HG03064 (cell line): Measurements from ENCODE around the gene PLCL1.
"Not testable (repeated sequence)": the region's sequence is repeated elsewhere in the genome, so short reads cannot be mapped to it uniquely, and the experiment has no call there.

Source experiments
- ATAC-seq: cut with Tn5 transposase; IDR thresholded peaks from one replicate; pipeline ENCODE4 v1.9.1; 2021; ENCODE audit warnings: low read depth; ENCODE audit not compliant: unreplicated experiment

Gene PLCL1

DNA sequence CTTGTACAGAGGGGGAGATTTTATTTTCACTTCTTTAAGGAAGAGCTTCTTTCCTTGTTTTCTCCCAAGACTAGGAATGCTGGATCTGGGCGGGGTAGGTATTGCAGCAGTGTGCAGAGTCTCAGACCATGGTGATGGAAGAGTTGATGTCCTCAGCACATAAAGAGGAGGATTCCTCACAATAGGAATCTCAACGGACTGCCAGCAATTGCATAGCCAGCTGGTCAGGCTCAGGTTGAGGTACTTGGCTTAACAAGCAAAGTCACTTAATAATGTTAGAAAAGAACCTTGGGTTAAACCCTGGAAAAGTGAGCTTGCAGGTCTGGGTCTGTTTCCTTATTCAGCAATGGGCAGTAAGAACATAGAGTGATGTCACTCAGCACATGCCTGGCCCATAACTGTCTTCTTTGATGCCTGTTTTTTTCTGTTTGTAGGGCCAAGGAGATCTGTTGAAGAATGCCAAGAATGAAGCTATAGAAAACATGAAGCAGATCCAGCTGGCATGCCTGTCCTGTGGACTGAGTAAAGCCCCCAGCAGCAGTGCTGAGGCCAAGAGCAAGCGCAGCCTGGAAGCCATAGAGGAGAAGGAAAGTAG lies 342.1 kb downstream of the PLCL1 start:
- ATAC-seq: no peak

DNA sequence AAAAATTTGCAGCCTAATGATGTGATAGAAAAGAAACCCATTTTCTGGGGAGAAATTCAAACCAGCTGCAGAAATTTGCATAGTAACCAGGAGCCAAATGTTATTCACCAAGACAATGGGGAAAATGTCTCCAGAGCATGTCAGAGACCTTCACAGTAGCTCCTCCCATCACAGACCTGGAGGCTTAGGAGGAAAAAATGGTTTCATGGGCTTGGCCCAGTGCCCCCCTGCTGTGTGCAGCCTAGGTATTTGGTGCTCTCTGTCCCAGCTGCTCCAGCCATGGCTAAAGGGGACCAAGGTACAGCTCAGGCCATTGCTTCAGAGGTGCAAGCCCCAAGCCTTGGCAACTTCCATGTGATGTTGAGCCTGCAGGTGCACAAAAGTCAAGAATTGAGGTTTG lies 352.9 kb downstream of the PLCL1 start:
- no peak for ATAC-seq

DNA sequence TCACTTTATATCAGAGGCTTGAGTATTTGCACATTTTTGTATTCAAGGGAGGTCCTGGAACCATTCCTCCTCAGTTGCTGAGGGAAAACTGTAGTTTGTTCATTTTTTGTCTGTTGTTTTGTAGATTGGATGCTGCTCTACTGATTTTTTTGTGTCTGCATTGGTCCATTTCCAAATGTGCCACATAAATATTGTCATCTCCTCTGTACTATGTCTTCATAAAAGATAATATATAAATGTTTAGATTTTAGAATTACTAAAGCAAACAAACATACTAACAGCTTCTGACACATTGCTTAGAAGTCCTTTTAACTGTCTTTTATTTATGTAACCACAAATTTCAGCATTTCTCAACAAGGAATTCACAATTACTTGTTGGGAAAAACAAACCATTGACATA lies 356.8 kb downstream of the PLCL1 start:
- ATAC-seq: no peak

DNA sequence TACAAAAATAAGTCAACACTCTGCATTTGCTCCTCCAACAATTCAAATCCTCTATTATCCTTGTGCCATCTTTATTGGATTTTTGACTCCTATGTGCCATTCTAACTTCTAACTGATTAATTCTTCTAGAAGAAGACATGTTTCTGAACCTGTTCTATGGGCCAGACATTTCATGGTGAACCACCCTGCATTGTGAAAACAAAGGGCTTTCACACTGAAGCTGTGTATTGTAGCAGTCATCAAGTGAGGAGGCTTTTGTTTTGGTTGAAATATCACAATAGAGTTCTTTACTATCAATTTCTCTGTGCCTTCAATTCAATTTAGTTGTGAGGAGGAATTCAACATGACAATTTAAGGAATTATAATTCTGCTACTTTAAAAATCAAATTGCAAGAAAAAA lies 357.9 kb downstream of the PLCL1 start:
- no peak for ATAC-seq

DNA sequence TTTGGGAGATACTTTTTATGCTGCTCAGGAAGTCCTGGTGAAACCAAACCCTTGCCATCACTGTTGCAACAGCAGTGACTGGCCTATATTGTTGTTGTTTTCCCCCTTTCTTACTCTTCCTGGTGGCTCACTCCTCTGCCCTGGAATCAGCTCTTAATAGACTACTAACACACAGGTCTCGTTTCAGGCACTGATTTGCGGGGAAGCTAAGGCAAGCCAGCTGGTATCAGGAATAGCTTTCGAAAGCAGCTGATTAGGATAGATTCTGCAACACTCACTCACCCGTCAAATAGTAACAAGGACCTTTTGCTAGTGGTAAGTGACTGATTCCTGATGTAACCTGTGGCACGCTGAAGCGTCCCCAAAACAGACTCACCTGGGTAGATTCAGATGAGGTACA lies 360.4 kb downstream of the PLCL1 start:
- no peak for ATAC-seq

DNA sequence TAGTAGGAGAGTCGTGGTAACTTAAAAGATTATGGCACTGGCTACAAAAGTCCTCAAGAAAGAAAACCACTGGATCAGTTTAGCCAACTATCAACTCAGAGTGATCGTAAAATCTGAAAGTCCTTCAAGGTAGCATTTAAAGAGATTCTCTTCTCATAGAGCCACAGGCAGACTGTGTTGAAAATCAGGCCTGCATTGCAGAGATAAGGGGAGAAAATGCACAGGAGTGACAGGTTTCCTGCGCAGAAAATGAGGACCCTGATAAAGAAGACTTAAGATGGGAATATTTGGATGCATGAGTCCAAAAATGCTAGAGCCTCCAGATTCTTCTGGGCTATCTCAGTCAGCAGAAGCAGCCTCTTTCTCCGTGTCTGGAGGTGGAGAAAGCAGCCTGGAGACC lies 360.9 kb downstream of the PLCL1 start:
- no peak for ATAC-seq

DNA sequence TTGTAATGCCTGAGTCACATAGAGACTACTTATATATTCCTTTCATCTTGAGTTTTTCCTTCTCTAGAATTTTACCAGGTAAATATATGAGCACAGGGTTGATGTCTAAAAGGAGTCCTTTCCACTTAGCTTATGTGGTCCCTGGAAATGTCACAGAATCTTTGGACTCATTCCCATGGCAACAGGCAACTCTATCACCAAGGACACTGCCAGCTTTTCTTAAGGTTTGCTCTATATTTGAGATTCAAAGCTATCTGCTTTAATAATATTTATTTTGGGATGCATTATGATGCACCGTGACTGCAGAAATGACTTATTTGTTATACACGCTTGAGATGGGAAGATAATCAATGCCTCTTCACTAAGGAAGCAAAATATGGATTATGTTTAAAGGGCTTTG lies 363.0 kb downstream of the PLCL1 start:
- no peak for ATAC-seq

DNA sequence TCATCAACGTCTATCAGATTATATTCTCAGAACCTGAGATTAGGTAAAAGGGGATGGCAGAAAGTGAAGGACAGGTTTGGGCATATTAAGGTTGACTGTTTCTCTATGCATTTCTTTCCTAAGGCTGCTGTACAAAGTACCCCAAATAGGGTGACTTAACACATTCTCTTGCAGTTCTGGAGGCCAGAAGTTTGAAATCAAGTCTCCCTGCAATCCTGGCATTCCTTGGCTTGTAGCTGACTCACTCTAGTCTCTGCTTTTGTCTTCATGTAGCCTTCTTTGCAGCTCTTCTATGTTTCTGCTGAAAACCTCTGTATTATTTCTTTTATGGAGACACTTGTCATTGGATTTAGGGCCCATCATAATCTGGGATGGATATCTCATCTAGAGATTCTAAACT lies 364.3 kb downstream of the PLCL1 start:
- ATAC-seq: no peak

DNA sequence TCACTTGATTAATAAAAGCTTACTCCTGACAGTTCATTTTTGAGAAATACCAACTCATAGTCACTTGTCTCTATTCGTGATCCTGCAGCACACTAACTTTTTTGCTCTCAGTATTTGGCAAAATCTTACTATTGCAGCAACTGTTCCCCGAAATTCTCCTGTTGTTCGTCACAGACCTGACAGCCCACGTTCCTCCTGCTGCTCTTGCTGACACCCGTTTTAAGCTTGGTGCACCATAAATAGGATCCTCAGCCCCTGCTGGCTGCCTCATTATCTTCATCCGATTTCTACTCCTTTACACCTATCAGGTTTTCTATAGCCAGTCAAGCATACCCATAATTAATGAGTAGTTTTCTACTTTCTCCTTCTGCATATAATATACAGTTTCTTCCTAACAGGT lies 368.8 kb downstream of the PLCL1 start:
- ATAC-seq: no peak

DNA sequence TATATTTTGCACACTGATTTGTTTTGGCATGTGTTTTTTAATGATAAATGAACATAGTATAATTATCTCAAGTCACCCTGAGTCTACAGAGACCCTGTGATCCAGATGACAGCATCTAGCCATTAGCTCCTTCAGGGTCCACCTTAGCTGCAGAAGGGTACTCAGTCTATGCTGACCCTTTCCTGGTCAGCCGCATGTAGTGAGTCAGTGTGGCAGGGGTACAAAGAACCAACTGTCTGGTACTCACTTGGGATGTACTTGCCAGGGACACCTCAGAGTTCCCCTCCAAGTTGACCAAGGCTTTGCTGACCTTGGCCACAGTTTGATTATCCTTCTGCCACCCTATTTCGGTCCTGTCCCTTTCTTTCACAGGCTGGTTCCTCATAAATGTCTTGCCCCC lies 369.5 kb downstream of the PLCL1 start:
- no peak for ATAC-seq

DNA sequence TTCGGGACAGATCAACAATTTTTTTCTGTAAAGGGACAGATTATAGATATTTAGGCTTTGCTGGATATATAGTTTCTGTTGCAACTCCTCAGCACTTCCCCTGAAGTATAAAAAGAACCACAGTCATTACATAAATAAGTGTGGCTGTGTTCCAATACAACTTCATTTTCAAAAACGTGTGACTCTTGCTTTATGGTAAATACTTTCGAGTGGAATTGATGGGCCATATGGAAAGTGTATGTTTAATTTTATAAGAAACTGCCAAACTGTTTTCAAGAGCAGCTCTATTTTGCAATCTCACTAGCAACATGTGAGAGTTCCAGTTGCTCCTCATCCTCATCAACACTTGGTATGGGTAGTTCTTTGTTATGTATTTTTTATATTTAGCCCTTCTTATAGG lies 370.9 kb downstream of the PLCL1 start:
- no peak for ATAC-seq

DNA sequence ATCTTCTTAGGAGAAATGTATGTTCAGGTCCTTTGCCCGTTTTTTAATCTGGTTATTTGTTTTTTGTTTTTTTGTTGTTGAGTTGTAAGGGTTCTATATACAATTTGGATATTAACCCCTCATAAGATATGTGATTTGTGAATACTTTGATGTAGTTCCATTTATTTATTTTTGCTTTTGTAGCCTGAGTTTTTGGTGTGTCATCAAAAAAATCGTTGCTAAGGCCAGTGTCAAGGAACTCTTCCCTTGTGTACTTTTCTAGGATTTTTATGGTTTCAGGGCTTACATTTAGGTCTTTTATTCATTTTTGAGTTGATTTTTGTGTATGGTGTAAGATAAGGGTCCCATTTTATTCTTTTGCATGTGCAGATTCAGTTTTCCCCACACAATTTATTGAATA lies 372.6 kb downstream of the PLCL1 start:
- no peak for ATAC-seq

DNA sequence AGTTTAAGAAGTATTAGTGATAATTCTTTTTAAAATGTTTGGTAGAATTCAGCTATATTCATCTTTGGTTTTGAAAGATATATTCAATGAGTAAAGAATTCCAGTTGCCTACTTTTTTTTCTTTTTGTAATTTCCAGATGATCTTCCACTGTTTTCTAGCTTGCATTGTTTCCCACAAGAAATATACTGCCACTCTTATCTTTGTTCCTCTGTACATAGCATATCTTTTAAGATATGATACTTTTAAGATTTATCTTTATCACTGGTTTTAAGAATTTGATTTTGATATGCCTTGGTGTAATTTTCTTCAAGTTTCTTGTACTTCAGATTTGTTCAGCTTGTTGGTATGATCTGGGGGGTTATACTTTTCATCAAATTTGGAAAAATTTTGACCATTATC lies 374.4 kb downstream of the PLCL1 start:
- ATAC-seq: no peak

DNA sequence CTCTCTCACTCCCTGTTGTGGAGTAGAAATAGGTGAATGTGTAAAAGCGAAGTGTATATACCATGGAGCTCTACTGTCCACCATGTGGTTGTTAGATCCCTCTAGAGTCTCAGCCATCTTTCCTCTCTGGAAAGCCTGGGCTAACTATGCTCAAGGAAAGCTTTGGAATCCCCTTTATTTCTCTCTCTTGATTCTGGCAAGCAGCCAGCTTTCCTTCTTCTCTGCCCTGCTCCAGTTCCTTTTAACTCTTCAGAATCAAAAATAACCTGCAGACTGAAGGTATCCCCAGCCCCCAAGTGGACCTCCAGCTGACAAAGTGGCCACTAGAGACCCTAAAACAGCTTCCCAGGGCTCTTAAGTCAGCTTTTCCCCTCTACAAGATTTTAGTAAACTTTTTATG lies 381.9 kb downstream of the PLCL1 start:
- ATAC-seq: no peak

DNA sequence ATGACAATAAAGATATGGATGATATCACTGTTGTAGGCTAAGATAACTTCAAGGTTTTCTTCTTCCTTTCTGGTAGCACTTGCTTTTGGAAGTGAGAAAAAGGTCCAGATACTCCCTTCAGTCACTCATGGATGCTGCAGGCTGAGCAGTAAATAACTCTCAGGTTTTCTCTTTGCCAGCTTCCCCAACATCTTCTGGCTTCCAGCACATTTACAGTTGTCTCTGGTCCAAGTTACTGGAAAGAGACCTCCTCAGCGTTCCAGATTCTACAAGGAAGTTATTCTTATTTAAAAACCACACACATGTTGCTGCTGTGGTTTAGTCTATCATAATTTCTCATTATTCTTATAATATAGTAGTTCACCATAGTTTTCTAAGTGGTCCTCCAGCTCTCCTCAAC lies 383.4 kb downstream of the PLCL1 start:
- no peak for ATAC-seq

DNA sequence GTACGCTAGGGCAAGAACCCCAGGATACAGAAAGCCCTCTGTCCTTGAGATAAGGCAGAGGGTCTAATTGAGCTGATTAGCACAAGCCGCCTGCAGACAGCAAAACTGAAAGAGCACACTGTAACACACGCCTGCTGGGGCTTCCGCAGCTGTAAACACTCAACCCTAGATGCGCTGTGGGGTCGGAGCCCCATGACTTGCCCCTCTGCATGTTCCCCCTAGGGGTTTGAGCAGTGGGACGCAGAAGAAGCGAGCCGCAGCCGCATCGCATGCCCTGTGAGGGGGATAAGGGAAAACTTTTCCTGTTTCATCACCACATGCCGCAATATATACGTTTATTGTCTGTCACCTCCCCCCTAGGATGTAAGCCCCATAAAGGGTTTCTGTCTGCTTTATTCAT lies 384.6 kb downstream of the PLCL1 start:
- no peak for ATAC-seq

DNA sequence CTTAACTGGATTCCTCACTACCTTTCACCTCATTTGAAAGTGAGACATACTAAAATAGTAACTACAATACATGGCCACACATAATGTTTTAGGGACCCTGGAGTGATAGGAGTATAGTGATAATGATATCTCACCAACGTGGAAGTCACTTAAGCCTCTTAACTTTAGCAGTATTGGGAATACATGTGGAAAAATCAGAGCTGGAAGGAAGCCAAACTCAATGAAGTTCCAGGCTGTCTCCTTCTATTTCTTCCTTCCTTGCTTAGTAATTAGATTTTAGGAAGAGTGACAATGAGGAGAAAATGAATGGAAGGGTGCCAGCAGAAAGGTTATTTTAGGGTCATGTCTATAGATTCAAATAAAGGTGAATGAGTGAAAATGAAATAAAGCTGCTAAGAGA lies 387.3 kb downstream of the PLCL1 start:
- ATAC-seq: no peak

DNA sequence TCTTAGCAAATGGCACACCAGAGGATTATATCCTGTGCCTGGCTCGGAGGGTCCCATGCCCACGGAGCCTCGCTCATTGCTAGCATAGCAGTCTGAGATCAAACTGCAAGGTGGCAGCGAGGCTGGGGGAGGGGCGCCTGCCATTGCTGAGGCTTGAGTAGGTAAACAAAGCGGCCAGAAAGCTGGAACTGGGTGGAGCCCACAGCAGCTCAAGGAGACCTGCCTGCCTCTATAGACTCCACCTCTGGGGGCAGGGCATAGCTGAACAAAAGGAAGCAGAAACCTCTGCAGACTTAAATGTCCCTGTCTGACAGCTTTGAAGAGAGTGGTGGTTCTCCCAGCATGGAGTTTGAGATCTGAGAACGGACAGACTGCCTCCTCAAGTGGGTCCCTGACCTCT lies 392.2 kb downstream of the PLCL1 start:
- not testable (repeated sequence) for ATAC-seq
